ENCODE data around the gene ETV5.

The ETV5 gene

DNA sequence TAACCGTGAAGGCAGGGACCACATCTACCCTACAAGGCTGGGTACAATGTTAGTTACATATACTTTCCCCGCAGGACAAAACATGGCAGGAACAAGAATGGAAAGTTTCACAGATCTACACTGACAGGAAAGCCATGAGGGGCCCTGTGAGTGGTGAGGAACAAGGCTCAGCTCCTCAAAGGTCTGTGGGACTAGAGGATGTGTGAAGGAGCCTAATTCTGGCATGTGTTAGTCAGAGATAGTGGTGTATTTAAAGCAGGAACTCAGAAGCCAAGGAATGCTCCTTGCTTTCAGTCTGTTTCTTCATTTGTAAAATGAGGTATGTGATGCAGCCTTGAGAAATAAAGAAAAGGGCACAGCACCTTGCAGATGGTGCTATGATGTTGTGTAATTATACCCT, 25.1 kb downstream of the ETV5 start:
- Histone ChIP-seq H3K9me2 (replicated peaks; ENCODE audit: insufficient read depth, low read length) (no peaks in the 10 kb centered on the region), H3K9ac (ENCODE audit: low read length) (no peak overlapping the region), H3K79me2 (ENCODE audit: insufficient read depth, low read length) (no peaks in the 10 kb centered on the region), H3K9me3 (ENCODE audit: insufficient read depth, low read length) (no peaks in the 10 kb centered on the region), H2AFZ (ENCODE audit: low read depth, low read length, severe bottlenecking) (no peak overlapping the region), H3K4me2 (ENCODE audit: low read depth, low read length, poor library complexity, severe bottlenecking) (no peak overlapping the region), H3F3A (ENCODE audit: insufficient read depth) (no peaks in the 10 kb centered on the region), H3K4me3 (ENCODE audit: insufficient read depth, low read length, poor library complexity, severe bottlenecking) (no peak overlapping the region), H4K20me1 (ENCODE audit: low read depth, low read length) (no peaks in the 10 kb centered on the region), H3K36me3 (ENCODE audit: low read length) (no peaks in the 10 kb centered on the region), H3K27me3 (ENCODE audit: low read length) (no peaks in the 10 kb centered on the region), H3K27ac (ENCODE audit: low read depth, low read length) (no peak overlapping the region)
- no peak for TF ChIP-seq EZH2phosphoT487 (conservative IDR thresholded peaks at IDR 0.05; ENCODE audit: low read length)
- TF ChIP-seq, protein P1, sequence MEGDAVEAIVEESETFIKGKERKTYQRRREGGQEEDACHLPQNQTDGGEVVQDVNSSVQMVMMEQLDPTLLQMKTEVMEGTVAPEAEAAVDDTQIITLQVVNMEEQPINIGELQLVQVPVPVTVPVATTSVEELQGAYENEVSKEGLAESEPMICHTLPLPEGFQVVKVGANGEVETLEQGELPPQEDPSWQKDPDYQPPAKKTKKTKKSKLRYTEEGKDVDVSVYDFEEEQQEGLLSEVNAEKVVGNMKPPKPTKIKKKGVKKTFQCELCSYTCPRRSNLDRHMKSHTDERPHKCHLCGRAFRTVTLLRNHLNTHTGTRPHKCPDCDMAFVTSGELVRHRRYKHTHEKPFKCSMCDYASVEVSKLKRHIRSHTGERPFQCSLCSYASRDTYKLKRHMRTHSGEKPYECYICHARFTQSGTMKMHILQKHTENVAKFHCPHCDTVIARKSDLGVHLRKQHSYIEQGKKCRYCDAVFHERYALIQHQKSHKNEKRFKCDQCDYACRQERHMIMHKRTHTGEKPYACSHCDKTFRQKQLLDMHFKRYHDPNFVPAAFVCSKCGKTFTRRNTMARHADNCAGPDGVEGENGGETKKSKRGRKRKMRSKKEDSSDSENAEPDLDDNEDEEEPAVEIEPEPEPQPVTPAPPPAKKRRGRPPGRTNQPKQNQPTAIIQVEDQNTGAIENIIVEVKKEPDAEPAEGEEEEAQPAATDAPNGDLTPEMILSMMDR (IDR thresholded peaks at IDR 0.05; ENCODE audit: insufficient read depth, low read length, poor library complexity, severe bottlenecking), result no peak

DNA sequence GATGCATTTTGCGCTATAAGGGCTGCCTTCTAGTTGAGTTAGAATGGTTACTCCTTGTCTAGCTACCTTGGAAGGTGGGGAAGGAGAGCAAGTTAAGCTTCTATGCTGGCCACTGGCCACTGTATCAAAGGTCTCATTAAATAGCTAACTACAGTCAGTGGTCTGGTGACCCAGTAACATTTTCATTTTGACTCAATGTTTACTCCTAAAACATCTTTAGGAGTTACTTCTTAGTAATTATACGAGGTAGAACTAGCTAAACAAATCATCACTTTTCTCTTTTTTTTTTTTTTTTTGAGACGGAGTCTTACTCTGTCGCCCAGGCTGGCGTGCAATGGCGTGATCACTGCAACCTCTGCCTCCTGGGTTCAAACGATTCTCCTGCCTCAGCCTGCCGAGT, 26.7 kb downstream of the ETV5 start:
- no peaks in the 10 kb centered on the region for H3K36me3 ChIP-seq (ENCODE audit: low read length)
- no peak overlapping the region for H3K4me2 ChIP-seq (ENCODE audit: low read depth, low read length, poor library complexity, severe bottlenecking)
- H3F3A ChIP-seq (ENCODE audit: insufficient read depth), result no peaks in the 10 kb centered on the region
- H3K4me3 ChIP-seq (ENCODE audit: insufficient read depth, low read length, poor library complexity, severe bottlenecking), result no peak overlapping the region
- no peak overlapping the region for H3K9ac ChIP-seq (ENCODE audit: low read length)
- no peaks in the 10 kb centered on the region for H3K27me3 ChIP-seq (ENCODE audit: low read length)
- TF ChIP-seq, protein P1 (IDR thresholded peaks at IDR 0.05; ENCODE audit: insufficient read depth, low read length, poor library complexity, severe bottlenecking), result no peak
- TF ChIP-seq EZH2phosphoT487 (conservative IDR thresholded peaks at IDR 0.05; ENCODE audit: low read length), result no peak
- H3K27ac ChIP-seq (ENCODE audit: low read depth, low read length), result no peak overlapping the region
- no peaks in the 10 kb centered on the region for H3K9me3 ChIP-seq (ENCODE audit: insufficient read depth, low read length)
- H3K9me2 ChIP-seq (replicated peaks; ENCODE audit: insufficient read depth, low read length), result no peaks in the 10 kb centered on the region
- H4K20me1 ChIP-seq (ENCODE audit: low read depth, low read length), result no peaks in the 10 kb centered on the region
- H3K79me2 ChIP-seq (ENCODE audit: insufficient read depth, low read length), result no peaks in the 10 kb centered on the region
- no peak overlapping the region for H2AFZ ChIP-seq (ENCODE audit: low read depth, low read length, severe bottlenecking)

DNA sequence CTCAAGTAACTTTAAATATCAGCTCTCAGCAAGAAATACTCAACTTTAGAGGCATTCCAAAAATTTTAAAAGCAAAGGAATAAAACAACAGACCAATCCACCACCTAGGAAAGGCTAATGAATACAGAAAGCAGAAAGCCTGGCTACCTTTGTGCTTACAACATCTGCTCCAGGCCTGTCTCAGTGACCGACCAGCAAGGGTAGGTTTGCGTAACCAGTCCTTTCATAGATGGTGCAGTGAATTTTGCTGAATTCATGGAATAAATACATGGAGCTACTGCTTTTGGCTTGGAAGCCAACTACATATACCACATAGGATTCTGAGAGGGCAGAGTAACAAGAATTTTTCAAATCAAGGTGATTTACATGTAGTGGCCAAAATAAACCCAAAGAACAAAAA, 27.2 kb downstream of the ETV5 start:
- H3K36me3 ChIP-seq (ENCODE audit: low read length), result no peaks in the 10 kb centered on the region
- TF ChIP-seq EZH2phosphoT487 (conservative IDR thresholded peaks at IDR 0.05; ENCODE audit: low read length), result no peak
- TF ChIP-seq, protein P1 (IDR thresholded peaks at IDR 0.05; ENCODE audit: insufficient read depth, low read length, poor library complexity, severe bottlenecking), result no peak
- no peak overlapping the region for H3K9ac ChIP-seq (ENCODE audit: low read length)
- no peaks in the 10 kb centered on the region for H4K20me1 ChIP-seq (ENCODE audit: low read depth, low read length)
- no peaks in the 10 kb centered on the region for H3K79me2 ChIP-seq (ENCODE audit: insufficient read depth, low read length)
- no peaks in the 10 kb centered on the region for H3K9me2 ChIP-seq (replicated peaks; ENCODE audit: insufficient read depth, low read length)
- H3K27me3 ChIP-seq (ENCODE audit: low read length), result no peaks in the 10 kb centered on the region
- no peak overlapping the region for H2AFZ ChIP-seq (ENCODE audit: low read depth, low read length, severe bottlenecking)
- no peak overlapping the region for H3K27ac ChIP-seq (ENCODE audit: low read depth, low read length)
- no peak overlapping the region for H3K4me2 ChIP-seq (ENCODE audit: low read depth, low read length, poor library complexity, severe bottlenecking)
- H3K4me3 ChIP-seq (ENCODE audit: insufficient read depth, low read length, poor library complexity, severe bottlenecking), result no peak overlapping the region
- no peaks in the 10 kb centered on the region for H3K9me3 ChIP-seq (ENCODE audit: insufficient read depth, low read length)
- H3F3A ChIP-seq (ENCODE audit: insufficient read depth), result no peaks in the 10 kb centered on the region

All from SU-DHL-6 (cell line).